Measurements from ENCODE around the gene ISG15.
"Not testable (repeated sequence)": the region's sequence is repeated elsewhere in the genome, so short reads cannot be mapped to it uniquely, and the experiment has no call there.

The ISG15 gene

GRCh38 chr1:1052003-1052840, 38.9 kb downstream of the ISG15 start:
- DNase-seq (ENCODE audit: low read depth), result no peak
- H3K4me3 ChIP-seq (ENCODE audit: control insufficient read depth, low read depth, low read length), result no peak overlapping the region
- no peak for TF ChIP-seq CTCF (conservative IDR thresholded peaks at IDR 0.05; ENCODE audit: control insufficient read depth, insufficient read depth, low read depth, low read length)

- no peak for DNase-seq (ENCODE audit: low read depth)
- no peak overlapping the region for H3K4me3 ChIP-seq (ENCODE audit: control insufficient read depth, low read depth, low read length)
- TF ChIP-seq CTCF (conservative IDR thresholded peaks at IDR 0.05; ENCODE audit: control insufficient read depth, insufficient read depth, low read depth, low read length), result no peak
Observed at GRCh38 chr1:1053022-1053421, 39.7 kb downstream of the ISG15 start.

- DNase-seq (ENCODE audit: low read depth), result no peak
- H3K4me3 ChIP-seq (ENCODE audit: control insufficient read depth, low read depth, low read length), result no peak overlapping the region
- no peak for TF ChIP-seq CTCF (conservative IDR thresholded peaks at IDR 0.05; ENCODE audit: control insufficient read depth, insufficient read depth, low read depth, low read length)
Observed at GRCh38 chr1:1053682-1054081, 40.4 kb downstream of the ISG15 start.

GRCh38 chr1:1054099-1054700, 40.9 kb downstream of the ISG15 start:
- no peak for DNase-seq (ENCODE audit: low read depth)
- no peak overlapping the region for H3K4me3 ChIP-seq (ENCODE audit: control insufficient read depth, low read depth, low read length)
- no peak for TF ChIP-seq CTCF (conservative IDR thresholded peaks at IDR 0.05; ENCODE audit: control insufficient read depth, insufficient read depth, low read depth, low read length)

GRCh38 chr1:1054971-1055370, 41.7 kb downstream of the ISG15 start:
- no peak for DNase-seq (ENCODE audit: low read depth)
- no peak for TF ChIP-seq CTCF (conservative IDR thresholded peaks at IDR 0.05; ENCODE audit: control insufficient read depth, insufficient read depth, low read depth, low read length)
- no peak overlapping the region for H3K4me3 ChIP-seq (ENCODE audit: control insufficient read depth, low read depth, low read length)

GRCh38 chr1:1055841-1056736, 42.8 kb downstream of the ISG15 start:
- DNase-seq (ENCODE audit: low read depth), result no peak
- H3K4me3 ChIP-seq (ENCODE audit: control insufficient read depth, low read depth, low read length), result no peak overlapping the region
- TF ChIP-seq CTCF (conservative IDR thresholded peaks at IDR 0.05; ENCODE audit: control insufficient read depth, insufficient read depth, low read depth, low read length), result no peak

- DNase-seq (ENCODE audit: low read depth); H3K4me3 ChIP-seq (ENCODE audit: control insufficient read depth, low read depth, low read length): not testable (repeated sequence)
Observed at GRCh38 chr1:1057769-1058087, 44.4 kb downstream of the ISG15 start.

Data from fibroblast of mammary gland (primary cell).